Left colon (tissue), 2 donors: ENCODE data around the gene SYTL4. TPM values are rescaled to one million over a fixed set of nuclear protein-coding genes. Genes with fewer than 3 reads are reported as not detected.

Source experiments
- ATAC-seq: fragments of 200-7000 bp; cut with Tn5 transposase; one replicate; pipeline ENCODE4 v1.9.1; 2020; ENCODE audit warnings: mild to moderate bottlenecking, moderate library complexity
- DNase-seq, 2 donors: peaks; one replicate each; pipeline ENCODE4 v3.0.0-alpha.2; 2020
- intact Hi-C, 2 donors: fragments of 100-400 bp; cut with DNase I in 1 of 2; cut with micrococcal nuclease in 1 of 2; formaldehyde crosslinking; loops; one replicate each; pipeline versions ENCODE4 v1.11.2 to v1.14.0; 2022; cut with DNase I, micrococcal nuclease
- total RNA-seq, 2 donors: library from RNA; stranded (reverse); fragmentation: NEBNext Ultra II Directional; extraction: Animal tissue kit (Norgen Biotek cat#: 25700); gene quantifications; one replicate each; pipeline ENCODE4 v1.2.1, GENCODE V29; 2021
- donor health status: DM: no; HTN: no; CAD: no.
- donor health status: DM: yes; HTN: yes; CAD: no.

The SYTL4 gene
- total RNA-seq, 2 donors from 2014 or later: 48.0 to 52.5 TPM

DNA sequence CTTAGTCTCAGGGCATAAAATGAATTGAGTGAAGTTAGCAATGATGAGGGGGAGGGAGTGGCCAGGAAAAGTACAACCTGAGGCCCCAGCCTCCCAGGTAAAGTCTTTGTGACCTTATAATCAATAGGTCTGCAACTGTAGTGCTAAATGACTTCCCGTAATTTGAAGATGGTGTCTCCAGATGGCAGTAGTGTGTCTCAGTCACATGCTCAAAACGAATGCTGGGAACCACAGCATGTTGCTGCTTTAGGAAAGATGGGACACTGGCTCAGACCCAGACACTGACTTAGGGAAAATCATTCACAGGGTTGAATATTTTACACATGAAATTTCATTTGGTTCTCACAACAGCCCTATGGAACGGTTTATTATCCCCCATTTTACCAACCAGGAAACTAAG is 77.7 kb downstream of the SYTL4 start:
- intact Hi-C loops: no loop called here
- no peak for DNase-seq
- ATAC-seq: peak; percentile 21

DNA sequence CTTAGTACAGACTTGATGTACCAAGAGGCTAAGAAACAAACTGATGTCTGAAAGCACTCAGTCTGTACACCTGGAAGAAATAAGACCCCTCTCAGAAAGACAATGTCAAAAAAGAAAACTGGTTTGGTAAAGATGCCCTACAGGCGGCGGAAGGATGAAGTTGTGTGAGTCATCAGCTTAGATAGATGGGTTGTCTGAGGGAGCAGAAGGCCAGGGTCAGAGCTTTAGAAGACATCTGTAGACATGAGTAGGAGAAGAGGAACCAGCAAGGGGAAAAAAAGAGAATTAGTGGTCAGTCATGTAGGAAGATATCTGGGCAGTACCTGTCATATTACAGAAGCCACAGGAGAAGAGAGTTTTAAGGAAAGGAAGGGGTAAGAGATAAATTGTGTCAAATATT is 79.7 kb downstream of the SYTL4 start:
- intact Hi-C loops: no loop called here
- ATAC-seq (no peak), DNase-seq (no peak)

DNA sequence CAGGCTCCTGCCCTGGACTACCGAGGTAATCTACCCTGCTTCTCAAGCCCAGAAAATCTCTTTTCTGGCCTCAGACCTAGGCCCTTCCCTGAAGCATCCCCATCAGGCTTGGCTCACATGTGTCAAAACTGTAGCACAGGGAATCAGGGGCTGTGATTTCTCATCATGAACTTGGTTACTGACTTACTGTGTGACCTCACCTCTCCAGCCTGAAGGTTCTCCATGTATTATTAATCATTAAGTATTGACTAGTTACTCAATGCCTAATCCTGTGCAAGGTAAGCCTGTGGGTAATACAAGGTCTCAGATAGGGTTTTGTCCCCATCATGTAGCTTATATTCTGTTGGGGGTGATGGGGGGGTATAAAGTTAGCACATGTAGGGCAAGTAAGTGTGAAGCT is 81.1 kb downstream of the SYTL4 start:
- intact Hi-C loops: no loop called here
- DNase-seq (no peak), ATAC-seq (no peak)

DNA sequence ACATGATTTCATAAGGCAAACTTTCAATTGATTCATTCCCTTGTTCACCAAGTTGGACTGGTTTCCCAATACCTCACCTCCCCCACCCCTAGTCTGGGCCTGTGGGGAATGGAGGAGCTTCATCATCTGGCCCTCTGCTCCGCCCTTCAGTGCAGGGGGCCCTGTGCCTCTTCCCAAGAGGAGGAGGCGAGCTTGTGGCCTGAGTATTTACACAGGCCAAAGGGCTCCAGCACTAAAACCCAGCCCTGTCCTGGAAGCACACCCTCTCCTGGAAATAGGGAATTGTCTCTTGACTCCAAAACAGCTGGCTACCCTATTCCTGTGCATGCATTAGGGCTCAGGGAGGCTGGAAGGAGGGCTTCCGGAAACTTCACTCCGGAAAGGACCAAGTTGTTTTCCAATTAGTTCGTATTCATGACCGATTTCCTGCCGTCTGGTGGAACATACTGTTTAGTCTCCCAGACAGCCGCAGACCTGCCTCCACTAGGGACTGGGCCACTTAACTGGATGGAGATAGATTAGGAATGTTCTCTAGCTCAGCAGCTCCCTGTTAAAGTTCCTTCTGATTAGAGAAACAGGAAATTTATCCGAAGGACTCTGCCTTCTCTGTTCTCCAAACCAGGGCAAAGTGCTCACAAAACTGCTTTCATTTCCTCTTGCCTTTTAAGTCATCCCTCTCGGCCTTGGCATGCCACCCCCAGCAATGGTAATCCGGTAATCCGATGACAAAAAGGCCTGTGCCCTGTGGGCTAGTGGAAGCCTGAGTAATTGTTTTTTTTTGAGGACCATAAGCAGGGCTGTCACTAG is 82.2 kb downstream of the SYTL4 start:
- ATAC-seq (peak; percentile 83), DNase-seq (peak; percentile 59 to 86)
- intact Hi-C loops: no loop called here

DNA sequence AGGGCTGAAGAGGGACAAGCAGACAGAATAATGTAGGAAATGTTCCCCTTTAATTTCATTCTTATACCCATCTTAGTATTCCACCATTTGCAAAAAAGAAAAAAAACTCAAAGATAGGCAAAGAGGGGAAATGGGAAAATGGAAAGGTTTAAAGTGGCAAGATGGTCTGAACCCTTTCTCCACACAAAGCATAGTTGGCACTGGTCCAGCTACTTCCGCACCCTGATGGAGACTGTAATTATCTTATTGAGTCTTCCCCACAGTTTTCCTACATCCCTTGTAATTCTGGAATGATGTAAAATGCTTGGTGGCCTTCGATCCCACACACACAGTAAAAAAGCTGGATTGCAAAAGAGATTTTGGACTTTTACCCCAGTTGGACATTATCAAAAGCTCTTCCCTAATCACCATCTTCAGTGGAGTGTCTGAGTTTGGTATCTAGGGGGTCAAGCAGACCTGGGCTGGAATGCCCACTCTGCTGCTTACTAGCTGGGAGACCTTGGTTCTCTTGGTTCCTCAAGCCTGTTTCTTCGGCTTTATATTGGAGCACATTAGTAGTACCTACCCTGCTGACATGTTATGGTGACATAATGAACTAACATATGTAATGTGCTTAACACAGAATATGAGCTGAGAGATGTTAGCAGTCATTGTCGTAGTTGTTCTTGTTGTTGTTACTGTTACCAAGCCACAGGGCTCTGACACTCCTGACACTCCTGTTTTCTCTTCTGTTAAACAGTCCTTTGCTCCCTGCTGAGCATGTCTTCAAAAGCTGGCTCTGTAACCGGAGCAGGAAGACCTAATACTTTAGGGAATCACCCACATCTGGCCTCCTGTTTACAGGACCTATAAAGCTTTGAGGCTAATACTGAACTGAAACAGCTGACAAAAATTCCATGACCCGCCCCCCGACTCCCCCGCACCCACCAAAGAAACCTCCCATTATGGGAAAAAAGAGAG is 83.2 kb downstream of the SYTL4 start:
- ATAC-seq (peak; percentile 31), DNase-seq (peak in 1 of 2 donors; percentile 25)
- intact Hi-C loops: no loop called here

DNA sequence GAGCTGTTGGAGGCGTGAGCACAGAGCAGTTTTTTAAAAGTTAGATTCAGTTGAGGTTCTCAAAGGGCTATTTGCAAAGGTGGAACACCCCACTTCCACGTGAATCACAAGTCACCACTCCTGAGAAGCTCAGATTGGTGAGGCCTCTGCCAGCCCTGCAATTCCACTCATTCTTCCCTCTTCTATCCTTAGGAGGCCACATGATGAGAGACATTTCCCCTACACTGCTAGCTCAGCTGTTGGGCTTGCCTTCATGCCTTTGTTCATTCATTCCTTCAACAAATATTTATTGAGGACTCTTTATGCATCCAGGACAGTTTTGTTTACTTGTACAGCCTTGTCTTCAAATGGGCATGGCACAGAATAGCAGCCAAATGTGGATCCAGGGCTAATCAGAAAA is 84.2 kb downstream of the SYTL4 start:
- ATAC-seq (no peak), DNase-seq (no peak)
- intact Hi-C loops: no loop called here

DNA sequence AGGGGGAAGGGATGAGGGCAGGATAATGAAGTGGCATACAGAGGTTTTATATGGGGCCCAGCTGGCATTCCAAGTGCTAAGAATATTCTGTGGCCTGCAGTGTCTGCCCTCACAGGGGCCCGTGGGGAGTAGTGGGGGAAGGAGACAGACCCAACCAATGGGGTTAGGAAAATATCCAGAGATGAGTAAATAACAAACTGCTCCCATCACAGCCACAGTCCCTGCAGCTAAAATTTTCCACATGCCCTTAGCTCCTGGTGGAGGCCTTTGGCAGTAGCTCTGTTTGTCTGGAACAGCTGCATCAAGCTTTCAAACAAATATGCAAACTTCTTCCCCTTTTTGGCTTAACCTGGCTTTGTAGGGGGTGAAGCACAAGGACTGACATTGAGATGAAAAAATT is 84.8 kb downstream of the SYTL4 start:
- DNase-seq (no peak), ATAC-seq (no peak)
- intact Hi-C loops: no loop called here

DNA sequence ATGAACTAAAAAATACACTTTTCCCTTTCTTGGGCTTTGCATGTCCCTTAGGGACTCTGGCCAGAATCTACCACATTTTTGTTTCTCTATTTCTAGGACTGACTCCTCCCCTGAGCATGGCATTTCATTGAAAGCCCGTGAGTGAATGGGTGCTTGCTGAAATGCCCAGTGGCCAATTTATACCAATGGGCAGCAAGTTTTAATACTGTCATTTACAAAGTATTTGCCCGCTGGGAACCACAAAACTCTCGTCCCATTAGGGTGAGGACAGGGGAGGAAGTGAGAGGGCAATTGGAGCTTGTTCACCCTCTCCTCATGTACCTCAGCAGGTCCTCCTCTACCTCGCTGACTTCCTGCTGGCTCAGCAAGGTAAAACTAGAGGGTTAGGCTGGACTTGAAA is 86.8 kb downstream of the SYTL4 start:
- DNase-seq (no peak), ATAC-seq (no peak)
- intact Hi-C loops: no loop called here

DNA sequence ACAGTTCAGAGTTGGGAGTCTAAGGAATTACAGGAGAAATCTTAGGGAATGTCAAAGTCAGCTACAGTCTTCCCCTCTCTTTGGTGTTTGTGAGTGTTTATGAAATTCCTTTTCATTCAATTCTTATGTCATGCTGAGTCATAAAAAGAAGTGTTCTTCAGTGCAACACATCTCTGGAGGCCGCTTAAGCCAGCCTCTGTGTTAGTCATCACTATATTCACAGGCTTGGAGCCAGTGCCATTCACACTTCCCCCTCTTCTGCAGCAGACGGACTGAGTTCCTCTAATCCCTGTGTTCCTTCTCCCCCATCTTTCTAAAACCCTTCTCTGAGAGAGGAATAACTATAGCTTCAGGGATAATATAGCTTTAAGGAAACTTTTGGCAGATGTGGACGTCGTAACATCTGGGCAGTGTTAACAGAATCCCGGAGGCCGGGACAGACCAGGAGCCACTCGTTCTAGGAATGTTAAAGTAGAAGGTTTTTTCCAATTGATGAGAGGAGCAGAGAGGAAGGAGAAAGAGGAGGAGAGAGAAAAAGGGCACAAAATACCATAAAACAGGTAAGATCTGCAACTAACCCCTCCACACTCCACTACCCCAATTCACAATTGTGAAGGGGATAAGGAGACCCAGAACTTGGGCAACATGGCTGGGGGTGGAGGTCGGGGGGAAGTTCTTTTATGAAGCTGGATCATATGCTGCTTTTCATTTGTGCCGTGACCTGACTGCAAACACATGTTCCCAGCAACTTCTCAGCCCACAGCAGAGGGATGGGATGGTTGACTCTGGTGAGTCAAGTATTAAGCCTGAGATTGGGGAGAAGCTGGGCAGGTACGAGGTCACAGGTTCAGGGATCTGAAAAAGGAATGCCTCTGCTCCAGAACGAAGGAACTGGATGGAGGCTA is 87.7 kb downstream of the SYTL4 start, which contains the start of gene SRPX2:
TSS of gene SRPX2 (plus strand) at position 244 of the 905 bp plus-strand sequence. CDS start 2,124 bp downstream, outside the sequence.
- intact Hi-C loops: no loop called here
- ATAC-seq (peak; percentile 71), DNase-seq (peak in 1 of 2 donors; percentile 57)

DNA sequence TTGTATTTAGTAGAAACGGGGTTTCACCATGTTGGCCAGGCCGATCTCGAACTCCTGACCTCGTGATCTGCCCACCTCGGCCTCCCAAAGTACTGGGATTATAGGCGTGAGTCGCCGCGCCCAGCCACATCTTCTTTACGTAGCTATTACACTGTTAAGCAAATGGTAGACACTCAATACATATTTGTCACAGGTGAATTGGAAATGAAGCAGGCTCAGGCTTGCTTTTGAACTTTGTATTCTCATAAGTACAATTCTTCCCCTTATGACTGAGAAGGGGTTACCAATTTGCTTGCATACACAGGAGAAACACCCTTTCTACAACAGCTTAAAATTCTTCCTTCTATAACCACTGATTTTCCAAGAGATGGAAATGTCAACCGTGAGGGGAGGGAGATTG is 88.7 kb downstream of the SYTL4 start:
- ATAC-seq: no peak
- intact Hi-C loops: no loop called here
- DNase-seq: no peak

DNA sequence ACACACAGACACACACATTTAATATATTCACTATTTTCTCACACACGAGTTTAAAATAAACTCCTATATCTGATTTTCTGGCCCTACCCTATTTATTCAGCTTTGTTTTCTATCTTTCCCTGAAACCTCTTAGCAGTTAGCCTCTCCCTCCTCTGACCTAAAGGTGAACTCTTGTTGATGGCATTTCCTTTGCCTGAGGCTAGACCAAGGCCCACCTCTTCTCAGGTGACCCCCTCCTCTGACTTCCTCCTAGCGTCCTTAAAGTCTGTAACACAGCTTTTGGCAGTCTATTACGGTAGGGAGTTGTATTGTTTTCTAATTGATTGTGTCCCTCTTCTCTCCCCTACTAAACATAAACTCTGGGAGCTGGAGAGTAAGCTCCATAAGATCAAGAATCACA is 89.6 kb downstream of the SYTL4 start:
- intact Hi-C loops: no loop called here
- no peak for ATAC-seq
- DNase-seq: no peak

DNA sequence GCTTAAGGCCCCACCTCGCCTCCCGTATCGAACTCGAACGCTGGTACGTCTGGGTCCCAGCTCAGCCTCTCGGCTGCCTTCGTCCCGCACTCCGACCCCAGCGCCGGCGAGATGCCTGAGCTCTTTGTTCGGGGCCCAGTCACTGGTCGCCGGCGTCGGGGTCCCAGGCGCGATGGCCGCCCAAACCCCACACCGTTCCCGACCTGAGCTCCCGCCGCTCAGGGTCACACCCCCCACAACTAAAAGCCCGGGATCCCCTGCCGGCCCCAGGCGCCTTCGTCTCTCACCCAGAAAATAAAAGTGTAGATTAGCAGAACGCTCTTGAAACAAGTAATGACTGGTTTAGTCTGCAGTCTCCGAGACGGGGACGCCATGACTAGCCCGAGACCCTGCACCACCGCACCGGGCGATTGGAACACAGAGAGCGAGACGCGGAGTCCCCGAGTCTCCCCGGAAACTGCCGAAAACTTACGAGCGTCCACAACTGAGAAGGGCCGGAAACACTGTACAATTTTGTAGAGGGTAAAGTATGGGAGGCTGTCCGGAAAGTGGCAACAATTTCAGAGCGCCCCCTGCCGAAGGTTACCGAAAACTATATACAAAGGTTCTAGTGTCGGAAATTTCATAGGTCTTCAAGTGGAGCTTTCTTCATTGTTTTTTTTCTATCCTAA is 95.5 kb downstream of the SYTL4 start, which contains the start of gene TSPAN6:
TSS of gene TSPAN6 (minus strand) at position 486 of the 671 bp plus-strand sequence. CDS start at position 374, 112 bp downstream.
- DNase-seq (peak; percentile 70 to 85), ATAC-seq (peak; percentile 94)
- intact Hi-C loops: no loop called here

DNA sequence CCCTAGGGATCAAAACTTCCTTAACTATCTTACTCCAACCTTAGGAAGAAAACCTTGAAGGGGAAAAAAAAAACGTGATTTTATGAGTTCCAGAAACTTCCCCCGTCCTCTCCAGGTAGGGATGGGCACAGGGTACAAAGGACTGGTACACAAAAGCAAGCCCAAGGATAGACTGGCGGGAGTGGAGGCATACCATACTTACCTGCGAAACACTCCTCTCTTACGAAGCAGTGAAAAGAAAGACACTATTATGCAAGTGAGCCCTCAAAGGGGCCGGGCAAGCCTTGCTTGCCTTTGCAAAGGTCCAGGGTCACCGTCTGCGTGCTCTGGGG is 96.0 kb downstream of the SYTL4 start:
- ATAC-seq (peak; percentile 73), DNase-seq (no peak)
- intact Hi-C loops: no loop called here

DNA sequence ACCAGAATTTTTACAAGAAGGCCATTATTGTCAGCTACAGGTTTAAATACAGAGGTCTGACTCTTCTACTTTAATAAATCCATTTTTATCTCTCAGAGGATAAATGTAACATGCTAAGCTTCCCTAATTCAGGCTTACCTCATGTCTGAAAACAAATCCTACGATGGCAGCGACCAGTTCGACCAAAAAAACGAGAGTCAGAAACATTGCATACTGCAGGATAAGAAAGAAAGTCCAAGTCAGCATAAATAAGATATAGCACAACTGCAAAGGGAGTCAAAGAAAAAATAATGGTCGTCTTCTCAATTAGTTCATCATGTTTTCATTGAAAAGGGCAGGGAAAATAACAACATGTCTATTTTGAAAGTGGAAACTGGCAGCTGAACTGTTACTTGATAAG is 96.9 kb downstream of the SYTL4 start:
- no peak for ATAC-seq
- DNase-seq: no peak
- intact Hi-C loops: no loop called here

DNA sequence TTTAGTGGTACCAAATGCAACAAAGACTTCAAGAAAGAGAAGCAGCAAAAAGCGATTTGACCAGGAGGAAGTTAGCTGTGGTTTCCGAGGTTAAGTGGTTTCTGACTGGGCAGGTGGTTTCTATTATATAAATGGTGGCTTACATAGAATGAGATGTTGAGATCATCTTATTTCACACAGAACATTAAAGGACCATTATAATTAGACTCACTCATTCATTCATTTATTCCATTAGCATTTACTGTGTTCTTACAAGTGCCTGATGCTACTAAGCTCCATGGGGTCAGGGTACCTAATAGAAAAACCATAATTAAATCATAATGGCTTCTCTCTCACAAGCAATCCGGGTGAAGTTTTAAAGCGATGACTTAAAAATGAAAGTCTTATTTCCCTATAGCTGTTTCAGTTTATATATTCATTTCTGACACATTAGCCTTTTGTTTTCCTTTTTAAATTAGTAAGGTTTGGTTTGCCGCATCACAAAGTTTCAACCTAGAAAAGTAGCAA is 105.9 kb downstream of the SYTL4 start:
- DNase-seq (no peak), ATAC-seq (no peak)
- intact Hi-C loops: no loop called here
